GM18868 (cell line): ENCODE results near the gene TNRC6A.
"Not testable (repeated sequence)": the region's sequence is repeated elsewhere in the genome, so short reads cannot be mapped to it uniquely, and the experiment has no call there.

ENCODE experiments used
- ATAC-seq: cut with Tn5 transposase; IDR thresholded peaks from one replicate; pipeline ENCODE4 v1.9.1; 2021; ENCODE audit warnings: mild to moderate bottlenecking, moderate library complexity; ENCODE audit not compliant: unreplicated experiment

Gene TNRC6A

GRCh38 chr16:24844101-24845030 lies 114.9 kb downstream of the TNRC6A start:
- ATAC-seq = no peak

DNA sequence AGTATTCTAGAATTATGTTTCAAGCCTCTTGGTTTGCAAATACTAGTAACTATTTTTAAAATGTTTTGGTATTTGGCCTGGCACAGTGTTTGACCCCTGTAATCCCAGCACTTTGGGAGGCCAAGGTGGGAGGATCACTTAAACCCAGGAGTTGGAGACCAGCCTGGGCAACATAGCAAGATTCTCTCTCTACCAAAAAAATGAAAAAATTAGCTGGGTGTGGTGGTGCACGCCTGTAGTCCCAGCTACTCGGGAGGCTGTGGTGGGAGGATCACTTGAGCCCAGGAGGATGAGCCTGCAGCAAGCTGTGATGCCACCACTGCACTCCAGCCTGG lies 115.5 kb downstream of the TNRC6A start:
- not testable (repeated sequence) for ATAC-seq

DNA sequence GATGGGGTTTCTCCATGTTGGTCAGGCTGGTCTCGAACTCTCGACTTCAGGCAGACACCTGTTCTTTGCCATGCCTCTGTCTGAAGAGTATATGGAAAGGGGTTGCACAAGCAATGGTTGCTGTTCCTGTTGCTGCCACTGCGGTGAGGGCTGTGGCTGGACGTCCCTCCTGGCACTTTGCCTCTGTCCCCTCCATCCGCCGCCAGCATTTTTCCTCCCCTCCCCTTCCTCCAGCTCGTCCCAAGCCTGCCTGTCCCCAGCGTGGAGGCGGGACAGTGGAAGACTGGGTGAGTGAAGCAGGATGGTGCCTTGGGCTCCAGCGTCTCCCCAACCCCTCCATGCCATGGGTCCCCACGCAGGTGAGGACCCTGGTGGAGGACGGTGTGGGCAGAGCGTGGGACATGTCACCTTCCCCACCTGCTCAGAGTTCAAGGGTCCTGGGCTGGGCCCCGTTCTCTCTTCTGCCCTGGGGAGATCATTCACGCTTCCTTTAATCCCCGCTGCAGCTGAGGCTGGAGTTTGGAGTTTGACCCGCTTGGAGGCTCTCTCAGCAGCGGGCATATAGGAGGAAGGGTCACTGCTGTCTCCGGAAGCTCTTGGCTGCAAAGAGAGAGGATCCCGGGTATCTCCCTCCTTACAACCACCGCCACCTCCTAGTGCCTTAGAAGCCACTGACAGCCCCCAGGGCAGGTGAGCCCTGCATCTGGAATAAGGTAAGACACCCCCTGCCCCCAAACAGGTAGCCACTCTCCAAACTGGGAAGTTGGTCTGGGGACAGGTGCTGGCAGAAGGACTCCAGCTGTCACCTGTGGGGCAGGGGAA lies 116.5 kb downstream of the TNRC6A start, which contains the start of gene SLC5A11:
Gene SLC5A11, plus strand, starts transcription at position 238 of the 822 bp plus-strand sequence. CDS start 12,681 bp downstream, outside the sequence.
- no peak for ATAC-seq

- ATAC-seq = no peak
Observed at GRCh38 chr16:24846548-24847357, 117.3 kb downstream of the TNRC6A start.

- no peak for ATAC-seq
Observed at GRCh38 chr16:24847358-24847664, 117.9 kb downstream of the TNRC6A start.

DNA sequence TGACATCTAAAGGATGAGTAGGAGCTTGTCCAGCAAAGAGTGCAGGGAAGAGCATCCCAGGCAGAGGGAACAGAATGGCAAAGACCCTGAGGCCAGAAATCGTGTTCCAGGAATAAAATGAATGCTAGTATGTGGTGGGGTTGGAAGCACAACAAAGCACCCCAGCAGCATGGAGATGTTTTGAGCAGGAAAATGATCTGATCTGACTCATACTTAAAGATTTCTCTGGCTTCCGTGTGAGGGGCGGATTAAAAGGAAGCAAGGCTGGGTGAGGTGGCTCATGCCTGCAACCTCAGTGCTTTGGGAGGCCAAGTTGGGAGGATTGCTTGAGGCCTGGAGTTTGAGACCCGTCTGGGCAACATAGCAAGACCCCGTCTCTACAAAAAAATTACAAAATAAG lies 118.6 kb downstream of the TNRC6A start:
- no peak for ATAC-seq

GRCh38 chr16:24849641-24850040 lies 120.2 kb downstream of the TNRC6A start:
- no peak for ATAC-seq

DNA sequence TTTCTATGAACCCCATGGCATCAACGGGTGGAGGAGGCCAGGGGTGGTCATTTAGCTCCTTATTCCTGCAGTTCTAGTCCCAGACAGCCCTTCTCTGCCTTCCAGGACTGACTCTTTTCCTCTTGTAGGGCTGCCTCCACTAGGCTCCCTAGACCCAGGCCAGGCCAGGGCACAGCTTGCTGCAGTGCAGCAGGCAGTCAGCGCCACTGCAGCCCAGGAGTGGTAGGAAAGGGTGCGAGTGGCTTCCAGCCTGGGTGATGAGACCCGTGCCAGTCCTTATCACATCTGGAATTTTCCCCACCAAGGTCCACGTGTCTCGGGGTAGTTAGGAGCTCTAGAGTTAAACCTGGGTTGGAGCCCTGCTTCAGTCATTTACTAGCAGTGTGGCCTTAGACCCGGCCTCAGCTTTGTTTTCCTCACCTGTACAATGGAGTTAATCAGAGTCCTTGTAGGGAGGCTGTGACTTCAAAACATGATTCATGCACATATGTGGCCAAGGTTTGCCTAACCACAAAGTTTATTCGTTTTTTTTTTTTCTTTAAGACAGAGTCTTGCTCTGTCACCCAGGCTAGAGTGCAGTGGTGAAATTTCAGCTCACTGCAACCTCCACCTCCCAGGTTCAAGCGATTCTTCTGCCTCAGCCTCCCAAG lies 121.0 kb downstream of the TNRC6A start:
- no peak for ATAC-seq

DNA sequence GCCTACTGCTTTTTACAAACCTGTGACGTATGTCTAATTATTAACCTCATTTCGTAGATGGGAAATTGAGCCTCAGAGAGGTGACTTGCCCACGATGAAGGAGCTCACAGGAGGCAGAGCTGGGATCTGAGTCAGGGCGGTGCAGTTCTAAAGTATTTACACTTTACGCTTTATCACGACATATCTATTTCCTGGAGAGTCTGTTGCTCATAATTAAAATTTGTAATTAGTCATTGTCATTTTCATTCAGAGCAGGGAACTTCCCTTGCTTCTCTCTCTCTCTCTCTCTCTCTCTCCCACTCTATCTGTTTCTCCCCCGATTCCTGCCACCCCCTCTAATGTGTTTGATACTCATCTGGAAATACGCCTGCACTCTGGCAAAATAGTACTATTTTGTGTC lies 122.2 kb downstream of the TNRC6A start:
- no peak for ATAC-seq

DNA sequence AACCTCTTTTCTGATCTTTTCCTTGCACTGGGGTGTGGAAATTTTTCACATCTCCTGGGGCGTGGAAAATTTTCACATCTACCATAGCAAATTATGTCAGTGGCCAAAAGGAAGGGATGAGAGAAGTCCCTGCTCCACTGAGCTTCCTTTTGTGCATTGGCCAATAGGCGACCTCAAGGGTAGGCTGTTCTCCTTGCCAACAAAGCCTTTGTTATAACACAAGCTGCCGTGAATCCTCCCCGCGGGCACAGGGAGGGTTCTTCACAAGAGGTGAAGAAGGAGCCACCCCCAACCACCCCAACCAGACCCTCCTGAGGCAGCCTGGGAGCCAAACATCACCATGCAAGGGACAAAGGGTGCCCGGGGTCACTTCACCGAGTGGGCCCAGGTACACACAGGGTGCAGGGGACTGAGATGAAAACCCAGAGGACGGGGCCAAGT lies 122.8 kb downstream of the TNRC6A start:
- ATAC-seq = no peak

DNA sequence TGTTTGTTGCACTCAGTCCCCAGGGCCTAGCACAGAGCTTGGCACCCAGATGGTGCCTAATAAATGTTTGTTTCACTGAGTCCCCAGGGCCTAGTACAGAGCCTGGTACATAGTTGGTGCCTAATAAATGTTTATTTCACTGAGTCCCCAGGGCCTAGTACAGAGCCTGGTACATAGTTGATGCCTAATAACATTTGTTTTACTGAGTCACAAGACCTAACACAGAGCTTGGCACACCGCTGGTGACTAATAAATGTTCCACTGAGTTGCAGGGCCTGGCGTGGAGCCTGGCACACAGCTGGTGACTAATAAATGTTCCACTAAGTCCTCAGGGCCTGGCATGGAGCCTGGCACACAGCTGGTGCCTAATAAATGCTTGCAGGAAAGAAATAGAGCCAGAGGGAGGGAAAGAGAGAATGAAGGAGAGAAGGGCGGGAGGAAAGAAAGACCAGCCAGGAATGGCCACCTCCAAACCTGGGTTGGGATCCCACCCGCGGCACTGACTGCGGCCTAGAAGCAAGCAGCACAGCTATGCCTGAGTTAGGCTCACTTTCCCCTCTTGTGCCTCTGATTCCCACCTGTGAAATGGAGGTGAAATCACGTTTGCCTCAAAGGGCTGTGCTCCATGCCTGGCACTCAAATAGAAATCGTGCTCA lies 123.8 kb downstream of the TNRC6A start:
- ATAC-seq = no peak

GRCh38 chr16:24853830-24854229 lies 124.4 kb downstream of the TNRC6A start:
- ATAC-seq = no peak

GRCh38 chr16:24854607-24855171 lies 125.2 kb downstream of the TNRC6A start:
- ATAC-seq = no peak

DNA sequence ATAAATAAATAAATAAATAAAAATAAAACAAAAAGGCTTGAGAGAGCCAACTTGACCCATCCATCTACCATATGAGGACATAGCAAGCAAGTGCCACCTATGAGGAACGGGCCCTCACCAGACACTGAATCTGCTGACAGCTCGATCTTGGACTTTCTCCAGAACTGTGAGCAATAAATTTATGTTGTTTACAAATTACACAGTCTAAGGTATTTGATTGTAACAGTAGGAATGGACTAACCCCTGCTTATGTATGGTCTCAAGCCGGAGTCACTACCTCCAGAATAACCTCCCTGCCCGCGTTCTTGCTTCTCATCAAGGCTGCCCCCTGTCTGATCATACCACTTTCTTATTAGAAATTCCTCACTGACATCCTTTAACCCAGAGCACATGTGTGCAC lies 126.2 kb downstream of the TNRC6A start:
- no peak for ATAC-seq

GRCh38 chr16:24856871-24857270 lies 127.4 kb downstream of the TNRC6A start:
- not testable (repeated sequence) for ATAC-seq

DNA sequence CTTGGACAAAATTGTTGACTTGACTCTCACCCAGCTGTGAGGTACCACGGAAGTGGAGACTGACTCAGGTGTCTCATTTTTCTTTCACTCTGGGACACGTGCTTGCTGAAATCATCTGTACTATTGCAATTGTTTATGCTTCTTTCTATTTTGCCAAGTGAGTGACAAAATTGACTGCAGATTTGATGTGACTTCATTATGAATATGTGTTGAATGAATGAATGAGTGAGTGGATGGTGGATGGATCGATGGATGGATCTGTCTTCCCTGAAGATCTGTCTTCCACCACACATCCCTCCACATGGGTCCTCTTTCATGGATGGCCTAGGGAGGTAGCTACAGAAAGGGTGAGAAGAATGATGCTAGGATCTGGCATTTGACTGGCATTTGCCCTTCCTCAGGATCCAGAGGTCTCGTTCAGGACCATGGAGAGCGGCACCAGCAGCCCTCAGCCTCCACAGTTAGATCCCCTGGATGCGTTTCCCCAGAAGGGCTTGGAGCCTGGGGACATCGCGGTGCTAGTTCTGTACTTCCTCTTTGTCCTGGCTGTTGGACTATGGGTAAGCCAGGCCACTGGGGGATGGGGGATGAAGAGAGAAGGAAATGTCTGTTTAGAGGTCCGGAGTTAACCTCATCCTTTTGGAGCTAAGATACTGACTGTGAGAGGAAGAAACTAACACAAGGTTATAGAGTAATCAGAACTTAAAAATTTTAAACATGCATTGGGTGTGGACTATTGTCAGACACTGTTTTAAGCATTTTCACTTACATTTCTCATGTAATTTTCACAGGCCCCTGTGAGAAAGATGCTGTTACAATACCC lies 129.0 kb downstream of the TNRC6A start:
- no peak for ATAC-seq

- no peak for ATAC-seq
Observed at GRCh38 chr16:24861461-24861860, 132.0 kb downstream of the TNRC6A start.

- ATAC-seq = no peak
Observed at GRCh38 chr16:24863582-24864437, 134.4 kb downstream of the TNRC6A start.
